Gastrocnemius medialis (tissue), 4 donors: Measurements from ENCODE around the gene MYPOP. TPM values are rescaled to one million over a fixed set of nuclear protein-coding genes. Genes with fewer than 3 reads are reported as not detected.

Source experiments
- ATAC-seq, 2 donors: fragments of 150-250 bp; one replicate each; pipeline ENCODE4 v1.9.1; 2016
- DNase-seq, 2 donors: peaks; one replicate each; pipeline ENCODE4 v3.0.0-alpha.2; 2019
- H3K27ac ChIP-seq, 4 donors: fragments of 200-600 bp; sonication (generic); 1 replicate in 1 of 4; 2 replicates in 3 of 4; pipeline ENCODE4 v1.5.1; 2016 to 2018; ENCODE audit warnings: mild to moderate bottlenecking in 2 of 4, moderate library complexity in 1 of 4
- H3K27me3 ChIP-seq, 3 donors: fragments of 200-600 bp; sonication (generic) in 2 of 3; 1 replicate in 1 of 3; 2 replicates in 2 of 3; pipeline versions ENCODE4 v1.5.1 to v1.6.0; 2016 to 2019; ENCODE audit warnings: mild to moderate bottlenecking in 1 of 3, moderate library complexity in 1 of 3
- H3K36me3 ChIP-seq, 2 donors: fragments of 200-600 bp; sonication (generic) in 1 of 2; one replicate each; pipeline ENCODE4 v1.5.1; 2017 to 2018
- H3K4me1 ChIP-seq, 2 donors: fragments of 200-600 bp; sonication (generic) in 1 of 2; one replicate each; pipeline ENCODE4 v1.5.1; 2016 to 2017; ENCODE audit warnings: mild to moderate bottlenecking in 2 of 2
- H3K4me3 ChIP-seq, 4 donors: fragments of 200-600 bp; sonication (generic) in 3 of 4; 1 replicate in 1 of 4; 2 replicates in 3 of 4; pipeline ENCODE4 v1.5.1; 2016 to 2019; ENCODE audit warnings: mild to moderate bottlenecking in 2 of 4
- H3K9me3 ChIP-seq, 3 donors: fragments of 200-600 bp; sonication (generic) in 2 of 3; 1 replicate in 1 of 3; 2 replicates in 2 of 3; pipeline ENCODE4 v1.5.1; 2016 to 2019
- POLR2A ChIP-seq, 2 donors: fragments of 450-650 bp; IDR thresholded peaks; one replicate each; pipeline ENCODE4 v1.6.1; 2017; ENCODE audit warnings: antibody characterized with exemption in 2 of 2, mild to moderate bottlenecking in 2 of 2, moderate library complexity in 2 of 2
- in situ Hi-C, 4 donors: fragments of 200-750 bp; cut with MboI; loops; one replicate each; pipeline versions ENCODE4 v1.15.0 to v1.8.0; 2017; ENCODE audit warnings: low sequenced_read_pairs in 4 of 4
- intact Hi-C: fragments of 100-400 bp; cut with DNase I; formaldehyde crosslinking; loops from one replicate; pipeline ENCODE4 v1.15.1; 2023; ENCODE audit warnings: low total_unique reads
- total RNA-seq, 4 donors: library from RNA; depleted of rRNA; stranded (reverse); fragments of >200 nt; gene quantifications; one replicate each; pipeline versions ENCODE4 v1.1.0 to v1.2.3, GENCODE V29; 2016
- TF ChIP-seq, protein P1 (sequence below), 5 experiments: fragments of 450-650 bp in 3 of 5; fragments of 200-600 bp in 2 of 5; sonication (generic) in 2 of 5; IDR thresholded peaks in 4 of 5; conservative IDR thresholded peaks in 1 of 5; 1 replicate in 4 of 5; 2 replicates in 1 of 5; pipeline ENCODE4 v1.5.1; 2016 to 2019; ENCODE audit warnings: antibody characterized with exemption in 5 of 5, mild to moderate bottlenecking in 3 of 5, moderate library complexity in 3 of 5

Gene MYPOP
- total RNA-seq, 4 donors from 2014 or later, result 5.9 to 12.4 (median 6.3) TPM

- ATAC-seq, result no peak
- TF ChIP-seq, protein P1, sequence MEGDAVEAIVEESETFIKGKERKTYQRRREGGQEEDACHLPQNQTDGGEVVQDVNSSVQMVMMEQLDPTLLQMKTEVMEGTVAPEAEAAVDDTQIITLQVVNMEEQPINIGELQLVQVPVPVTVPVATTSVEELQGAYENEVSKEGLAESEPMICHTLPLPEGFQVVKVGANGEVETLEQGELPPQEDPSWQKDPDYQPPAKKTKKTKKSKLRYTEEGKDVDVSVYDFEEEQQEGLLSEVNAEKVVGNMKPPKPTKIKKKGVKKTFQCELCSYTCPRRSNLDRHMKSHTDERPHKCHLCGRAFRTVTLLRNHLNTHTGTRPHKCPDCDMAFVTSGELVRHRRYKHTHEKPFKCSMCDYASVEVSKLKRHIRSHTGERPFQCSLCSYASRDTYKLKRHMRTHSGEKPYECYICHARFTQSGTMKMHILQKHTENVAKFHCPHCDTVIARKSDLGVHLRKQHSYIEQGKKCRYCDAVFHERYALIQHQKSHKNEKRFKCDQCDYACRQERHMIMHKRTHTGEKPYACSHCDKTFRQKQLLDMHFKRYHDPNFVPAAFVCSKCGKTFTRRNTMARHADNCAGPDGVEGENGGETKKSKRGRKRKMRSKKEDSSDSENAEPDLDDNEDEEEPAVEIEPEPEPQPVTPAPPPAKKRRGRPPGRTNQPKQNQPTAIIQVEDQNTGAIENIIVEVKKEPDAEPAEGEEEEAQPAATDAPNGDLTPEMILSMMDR (IDR thresholded peaks at IDR 0.05 in 4 of 5, conservative IDR thresholded peaks at IDR 0.05 in 1 of 5), result no peak
- TF ChIP-seq POLR2A (IDR thresholded peaks at IDR 0.05), result no peak
- Histone ChIP-seq H3K27ac (no peak overlapping the region), H3K4me1 (no peaks in the 10 kb centered on the region), H3K36me3 (peaks cover 0 to 99% of the 10 kb centered on the region in 2 donors), H3K9me3 (no peaks in the 10 kb centered on the region), H3K4me3 (no peak overlapping the region), H3K27me3 (no peaks in the 10 kb centered on the region)
- in situ Hi-C loops, result no loop called here
- DNase-seq, result no peak
- intact Hi-C loops, result no loop called here
Observed at GRCh38 chr19:45848922-45849321, 53.5 kb downstream of the MYPOP start.

DNA sequence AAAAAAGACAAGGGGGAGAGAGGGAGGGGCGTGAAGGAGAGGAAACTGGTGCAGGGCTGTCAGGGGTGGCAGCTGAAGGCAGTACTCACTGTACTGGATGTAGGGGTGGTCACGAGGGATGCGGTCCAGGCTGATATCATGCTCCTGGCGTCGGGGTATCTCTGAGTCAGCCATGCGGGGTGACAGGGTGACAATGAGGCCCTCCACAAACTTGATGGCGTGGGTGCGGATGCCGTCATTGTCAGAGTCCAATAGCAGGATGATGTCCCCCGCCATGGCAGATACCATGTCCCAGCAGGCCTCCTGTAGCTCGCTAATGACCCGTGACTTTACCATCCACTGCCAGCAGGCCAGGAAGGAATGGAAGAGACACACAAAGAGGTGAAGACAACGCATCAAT is 54.8 kb downstream of the MYPOP start:
- Histone ChIP-seq H3K4me1 (no peaks in the 10 kb centered on the region), H3K36me3 (peaks cover 0 to 99% of the 10 kb centered on the region in 2 donors), H3K4me3 (no peak overlapping the region), H3K27ac (no peak overlapping the region), H3K27me3 (no peaks in the 10 kb centered on the region), H3K9me3 (no peaks in the 10 kb centered on the region)
- intact Hi-C loops, result no loop called here
- in situ Hi-C loops, result no loop called here
- TF ChIP-seq, protein P1 (IDR thresholded peaks at IDR 0.05 in 4 of 5, conservative IDR thresholded peaks at IDR 0.05 in 1 of 5), result no peak
- TF ChIP-seq POLR2A (IDR thresholded peaks at IDR 0.05), result no peak
- ATAC-seq, result no peak
- no peak for DNase-seq

- no peak overlapping the region for H3K4me3 ChIP-seq
- H3K9me3 ChIP-seq, result no peaks in the 10 kb centered on the region
- H3K27ac ChIP-seq, result no peak overlapping the region
- DNase-seq (no peak), ATAC-seq (no peak)
- TF ChIP-seq, protein P1 (IDR thresholded peaks at IDR 0.05 in 4 of 5, conservative IDR thresholded peaks at IDR 0.05 in 1 of 5), result no peak
- TF ChIP-seq POLR2A (IDR thresholded peaks at IDR 0.05), result no peak
- no peaks in the 10 kb centered on the region for H3K4me1 ChIP-seq
- in situ Hi-C loops (no loop called here), intact Hi-C loops (no loop called here)
- peaks cover 5 to 93% of the 10 kb centered on the region in 2 donors for H3K36me3 ChIP-seq
- no peaks in the 10 kb centered on the region for H3K27me3 ChIP-seq
Observed at GRCh38 chr19:45842198-45842597, 60.2 kb downstream of the MYPOP start.

Other genes starting within 250 kb of the MYPOP start
- gene GIPR, start 234.4 kb downstream of the MYPOP start, total RNA-seq, result not detected
- gene SNRPD2, start 210.7 kb downstream of the MYPOP start, total RNA-seq, result 100 to 1,000 TPM; 136 to 167 (median 144) TPM
- gene QPCTL, start 209.9 kb downstream of the MYPOP start, total RNA-seq, result 1 to 10 TPM in 2 of 4 donors, under 1 TPM in 2; 0.80 to 1.4 (median 0.97) TPM
- gene FBXO46, start 171.7 kb downstream of the MYPOP start, total RNA-seq, result 10 to 100 TPM in 1 of 4 donors, 1 to 10 TPM in 3; 6.6 to 14.3 (median 8.7) TPM
- not detected for gene MEIOSIN, start 169.2 kb downstream of the MYPOP start, total RNA-seq
- 10 to 100 TPM in 2 of 4 donors, 1 to 10 TPM in 2; 8.2 to 12.2 (median 10.1) TPM for gene SIX5, start 133.4 kb downstream of the MYPOP start, total RNA-seq
- gene DMPK, start 120.1 kb downstream of the MYPOP start, total RNA-seq, result 100 to 1,000 TPM in 2 of 4 donors, 10 to 100 TPM in 2; 93.0 to 196 (median 116) TPM
- 100 to 1,000 TPM in 1 of 4 donors, 10 to 100 TPM in 3; 38.6 to 111 (median 56.4) TPM for gene DMWD, start 109.8 kb downstream of the MYPOP start, total RNA-seq
- not detected for gene RSPH6A, start 87.3 kb downstream of the MYPOP start, total RNA-seq
- 10 to 100 TPM; 14.1 to 64.6 (median 34.9) TPM for gene SYMPK, start 39.5 kb downstream of the MYPOP start, total RNA-seq
- not detected for gene FOXA3, start 38.3 kb downstream of the MYPOP start, total RNA-seq
- gene IRF2BP1, start 16.5 kb downstream of the MYPOP start, total RNA-seq, result 10 to 100 TPM; 17.1 to 40.6 (median 28.6) TPM
- not detected for gene NANOS2, start 12.2 kb upstream of the MYPOP start, total RNA-seq
- 1 to 10 TPM in 1 of 4 donors, under 1 TPM in 3; 0.44 to 1.1 (median 0.49) TPM for gene NOVA2, start 71.3 kb upstream of the MYPOP start, total RNA-seq
- gene CCDC61, start 92.9 kb upstream of the MYPOP start, total RNA-seq, result 1 to 10 TPM; 2.3 to 4.9 (median 3.4) TPM
- not detected for gene PGLYRP1, start 120.4 kb upstream of the MYPOP start, total RNA-seq
- gene IGFL4, start 138.4 kb upstream of the MYPOP start, total RNA-seq, result not detected
- gene IGFL3, start 222.1 kb upstream of the MYPOP start, total RNA-seq, result not detected
- not detected for gene IGFL2, start 245.6 kb upstream of the MYPOP start, total RNA-seq